ENCODE measurements around the gene ABCC11.

- TF ChIP-seq CTCF (IDR thresholded peaks at IDR 0.05) (no peak), POLR2A (IDR thresholded peaks at IDR 0.05) (no peak)
Measured at GRCh38 chr16:48294724-48295123, 47.4 kb upstream of the ABCC11 start.

Data from sigmoid colon (tissue), 3 donors.